Activated CD8-positive, alpha-beta memory T cell treated with anti-CD3 and anti-CD28 coated beads for 24 hours (primary cell): ENCODE results near the gene UNC50.
A peak's percentile ranks its signal among the peaks of the same experiment; 100 is the strongest.
"Not testable (repeated sequence)": the region's sequence is repeated elsewhere in the genome, so short reads cannot be mapped to it uniquely, and the experiment has no call there.

Experiments
- DNase-seq: peaks from one replicate; pipeline ENCODE4 v3.0.0-alpha.2; 2020

UNC50 gene

GRCh38 chr2:98577313-98577712 is 31.1 kb upstream of the UNC50 start:
- peak; percentile 42 for DNase-seq

- DNase-seq = peak; percentile 46
Observed at GRCh38 chr2:98578231-98578630, 30.2 kb upstream of the UNC50 start.

- DNase-seq = peak; percentile 38
Observed at GRCh38 chr2:98579926-98580325, 28.5 kb upstream of the UNC50 start.

GRCh38 chr2:98580656-98581284 is 27.6 kb upstream of the UNC50 start:
- peak; percentile 49 for DNase-seq

- DNase-seq = peak; percentile 15
Observed at GRCh38 chr2:98582523-98582922, 25.9 kb upstream of the UNC50 start.

- no peak for DNase-seq
Observed at GRCh38 chr2:98583276-98583675, 25.1 kb upstream of the UNC50 start.

- peak; percentile 49 for DNase-seq
Observed at GRCh38 chr2:98583816-98584618, 24.4 kb upstream of the UNC50 start.

- peak; percentile 48 for DNase-seq
Observed at GRCh38 chr2:98585386-98585785, 23.0 kb upstream of the UNC50 start.

- peak; percentile 45 for DNase-seq
Observed at GRCh38 chr2:98586551-98587140, 21.7 kb upstream of the UNC50 start.

- peak; percentile 32 for DNase-seq
Observed at GRCh38 chr2:98588880-98589431, 19.4 kb upstream of the UNC50 start.

GRCh38 chr2:98589489-98589888 is 18.9 kb upstream of the UNC50 start:
- no peak for DNase-seq

- DNase-seq = no peak
Observed at GRCh38 chr2:98592565-98592964, 15.8 kb upstream of the UNC50 start.

GRCh38 chr2:98594665-98595064 is 13.7 kb upstream of the UNC50 start:
- DNase-seq = not testable (repeated sequence)

- DNase-seq = no peak
Observed at GRCh38 chr2:98598781-98599428, 9.5 kb upstream of the UNC50 start.

GRCh38 chr2:98601532-98602132 is 6.8 kb upstream of the UNC50 start:
- no peak for DNase-seq

GRCh38 chr2:98604547-98604946 is 3.8 kb upstream of the UNC50 start:
- no peak for DNase-seq

GRCh38 chr2:98605076-98605475 is 3.3 kb upstream of the UNC50 start:
- DNase-seq = no peak

GRCh38 chr2:98606431-98606830 is 2.0 kb upstream of the UNC50 start:
- no peak for DNase-seq

GRCh38 chr2:98607104-98607503 is 1.3 kb upstream of the UNC50 start:
- DNase-seq = no peak

GRCh38 chr2:98607741-98608115 is 661 bp upstream of the UNC50 start:
- DNase-seq = no peak

GRCh38 chr2:98608962-98609604 is 694 bp downstream of the UNC50 start:
- DNase-seq = no peak

GRCh38 chr2:98614024-98614739 is 5.8 kb downstream of the UNC50 start:
- DNase-seq = no peak
